Adrenal gland (tissue), 19 donors: ENCODE results near the gene TNFRSF11A. TPM values are rescaled to one million over a fixed set of nuclear protein-coding genes. Genes with fewer than 3 reads are reported as not detected.
A peak's percentile ranks its signal among the peaks of the same experiment; 100 is the strongest.

Source experiments
- DNase-seq, 7 donors: peaks; one replicate each; pipeline ENCODE4 v3.0.0-alpha.2; 2019 to 2020
- H3K27ac ChIP-seq, 5 donors: fragments of 200-600 bp; sonication (generic) in 4 of 5; 1 replicate in 3 of 5; 2 replicates in 2 of 5; pipeline versions ENCODE4 v1.5.1 to v1.8.0; 2016 to 2020; ENCODE audit warnings: mild to moderate bottlenecking in 1 of 5
- H3K27me3 ChIP-seq: fragments of 200-600 bp; 2 replicates; pipeline ENCODE4 v1.8.0; 2021
- H3K36me3 ChIP-seq, 2 donors: fragments of 200-600 bp; replicated peaks in 1 of 2; 1 replicate in 1 of 2; 2 replicates in 1 of 2; pipeline versions ENCODE4 v1.5.1 to v1.8.0; 2018 to 2022
- H3K4me1 ChIP-seq, 2 donors: fragments of 200-600 bp; replicated peaks in 1 of 2; 1 replicate in 1 of 2; 2 replicates in 1 of 2; pipeline versions ENCODE4 v1.5.1 to v1.8.0; 2018 to 2021
- H3K4me3 ChIP-seq, 4 donors: fragments of 200-600 bp; sonication (generic) in 3 of 4; one replicate each; pipeline ENCODE4 v1.5.1; 2016 to 2018
- H3K9me3 ChIP-seq, 3 donors: fragments of 200-600 bp; sonication (generic) in 1 of 3; replicated peaks in 1 of 3; 1 replicate in 2 of 3; 2 replicates in 1 of 3; pipeline versions ENCODE4 v1.5.1 to v1.8.0; 2016 to 2021
- CTCF ChIP-seq, 6 experiments: fragments of 450-650 bp in 4 of 6; fragments of 200-600 bp in 2 of 6; sonication (generic) in 1 of 6; IDR thresholded peaks; 1 replicate in 5 of 6; 2 replicates in 1 of 6; pipeline versions ENCODE4 v1.5.1 to v1.8.0; 2016 to 2021; ENCODE audit warnings: antibody characterized with exemption in 6 of 6, mild to moderate bottlenecking in 2 of 6, moderate library complexity in 1 of 6
- POLR2A ChIP-seq, 2 donors: fragments of 450-650 bp; IDR thresholded peaks; one replicate each; pipeline ENCODE4 v1.6.1; 2017; ENCODE audit warnings: antibody characterized with exemption in 2 of 2, mild to moderate bottlenecking in 2 of 2, moderate library complexity in 1 of 2
- WGBS, 4 donors: extraction: QIAGEN DNeasy Blood & Tissue Kit in 2 of 4; methylation state at CpG; one replicate each; pipeline versions ENCODE4 v1.1.5 to v1.1.7; 2013 to 2017; 5-methylcytosine and 5-hydroxymethylcytosine counted together
- intact Hi-C, 2 donors: fragments of 100-400 bp; cut with DNase I; formaldehyde crosslinking; loops; one replicate each; pipeline versions ENCODE4 v1.14.1 to v1.15.0; 2022 to 2023
- long read RNA-seq, 10 donors: library from polyadenylated mRNA in 3 of 10; unstranded in 2 of 10; stranded (forward) in 1 of 10; transcript quantifications; one replicate each; pipeline ENCODE4 v2.0.0 and lab custom pipeline, GENCODE V29; 2021 to 2026
- polyA plus RNA-seq, 3 donors: library from polyadenylated mRNA; stranded (reverse); fragments of 200-250 nt in 2 of 3; fragments of 350-450 nt in 1 of 3; fragmentation: Illumina TruSeq in 1 of 3; extraction: RNeasy Lipid Tissue Mini Kit (QIAGEN cat#74804) in 1 of 3; gene quantifications; one replicate each; pipeline ENCODE4 v1.2.3, GENCODE V29; 2013 to 2014
- total RNA-seq, 9 donors: library from RNA; depleted of rRNA in 4 of 9; stranded (reverse); fragments of >200 nt in 4 of 9; fragments of 120-200 nt in 1 of 9; fragmentation: NEBNext Ultra II Directional in 1 of 9; extraction: Animal tissue kit (Norgen Biotek cat#: 25700) in 1 of 9; gene quantifications; one replicate each; pipeline versions ENCODE4 v1.1.0 to v1.2.4, GENCODE V29; 2013 to 2023
- donor health status: healthy with polysubstance abuse.
- donor health status: Bipolar disorder and iron deficiency.
- donor health status: DM: yes; HTN: yes; CAD: no.
- donor health status: DM: no; HTN: no; CAD: no.
- donor health status: DM: no; HTN: no; CAD: no.
- donor health status: DM: yes; HTN: yes; CAD: no.

Gene TNFRSF11A
- total RNA-seq (10 to 100 TPM in 1 of 9 donors, 1 to 10 TPM in 7, under 1 TPM in 1; 0.61 to 15.7 (median 5.4) TPM), polyA plus RNA-seq (1 to 10 TPM; 1.4 to 2.0 (median 1.8) TPM)
- long read RNA-seq, donor 1: 0 reads
- long read RNA-seq, donor 2: 0 reads
- long read RNA-seq, donor 3: 0 reads
- long read RNA-seq, donor 4: 0 reads
- long read RNA-seq, donor 5, partial matches to known transcripts: 3 of 3 reads
- long read RNA-seq, donor 5, other reads (novel, unspliced or antisense): 0 of 3 reads
- long read RNA-seq, donor 6, partial matches to known transcripts: 1 of 1 reads
- long read RNA-seq, donor 6, other reads (novel, unspliced or antisense): 0 of 1 reads
- long read RNA-seq, donor 7, partial matches to known transcripts: 0 of 1 reads
- long read RNA-seq, donor 7, other reads (novel, unspliced or antisense): 0 of 1 reads
- long read RNA-seq, donor 8: 0 reads
- long read RNA-seq, donor 9: 0 reads
- long read RNA-seq, donor 10: 0 reads

GRCh38 chr18:62324917-62325805, at the start of gene TNFRSF11A:
TNFRSF11A (plus strand) TSS chr18:62325310; CDS start chr18:62325353, 43 bp downstream.
- intact Hi-C loops: loop anchor here in 1 of 2 donors (10.0 kb wide), 1 partner anchor 260 kb away; no protein-coding TSS in a partner anchor
- Histone ChIP-seq H3K9me3 (no peaks in the 10 kb centered on the region), H3K27me3 (peaks cover 43% of the 10 kb centered on the region), H3K27ac (no peak within 1 kb of the TSS), H3K4me3 (peak within 1 kb of the TSS in 2 of 4 donors; percentile 10 to 62), H3K4me1 (peaks cover 9 to 19% of the 10 kb centered on the region in 2 donors), H3K36me3 (no peaks in the 10 kb centered on the region)
- TF ChIP-seq POLR2A (IDR thresholded peaks at IDR 0.05): no peak
- TF ChIP-seq CTCF (IDR thresholded peaks at IDR 0.05): peak in 2 of 6 experiments; percentile 25 to 30
- 0 to 2% (median 2%) methylated on average over 17 to 99 of the region's 99 CpGs for WGBS, 4 donors
- DNase-seq: peak in 4 of 7 donors; percentile 37 to 48 (median 41)

GRCh38 chr18:62277045-62277444, 48.1 kb upstream of the TNFRSF11A start:
- peaks cover 10 to 18% of the 10 kb centered on the region in 2 donors for H3K4me1 ChIP-seq
- intact Hi-C loops: no loop called here
- H3K9me3 ChIP-seq: no peaks in the 10 kb centered on the region
- H3K27ac ChIP-seq: no peak overlapping the region
- no peak for DNase-seq
- no peak overlapping the region for H3K4me3 ChIP-seq
- no peaks in the 10 kb centered on the region for H3K27me3 ChIP-seq
- H3K36me3 ChIP-seq: peaks cover 0 to 5% of the 10 kb centered on the region in 2 donors
- 86 to 97% (median 90%) methylated on average over 1 of the region's 1 CpG for WGBS, 4 donors
- TF ChIP-seq CTCF (IDR thresholded peaks at IDR 0.05) (no peak), POLR2A (IDR thresholded peaks at IDR 0.05) (no peak)

GRCh38 chr18:62279561-62279960, 45.5 kb upstream of the TNFRSF11A start:
- peaks cover 13 to 21% of the 10 kb centered on the region in 2 donors for H3K4me1 ChIP-seq
- TF ChIP-seq POLR2A (IDR thresholded peaks at IDR 0.05) (no peak), CTCF (IDR thresholded peaks at IDR 0.05) (no peak)
- WGBS, 4 donors: 68 to 78% (median 74%) methylated on average over 5 of the region's 5 CpGs
- intact Hi-C loops: no loop called here
- no peak overlapping the region for H3K4me3 ChIP-seq
- no peaks in the 10 kb centered on the region for H3K27me3 ChIP-seq
- H3K9me3 ChIP-seq: no peaks in the 10 kb centered on the region
- no peak overlapping the region for H3K27ac ChIP-seq
- no peaks in the 10 kb centered on the region for H3K36me3 ChIP-seq
- DNase-seq: no peak

GRCh38 chr18:62280058-62280457, 45.1 kb upstream of the TNFRSF11A start:
- Histone ChIP-seq H3K27ac (no peak overlapping the region), H3K27me3 (no peaks in the 10 kb centered on the region), H3K4me3 (no peak overlapping the region), H3K36me3 (no peaks in the 10 kb centered on the region), H3K4me1 (peaks cover 13 to 21% of the 10 kb centered on the region in 2 donors), H3K9me3 (no peaks in the 10 kb centered on the region)
- no peak for DNase-seq
- TF ChIP-seq POLR2A (IDR thresholded peaks at IDR 0.05): no peak
- TF ChIP-seq CTCF (IDR thresholded peaks at IDR 0.05): no peak
- intact Hi-C loops: no loop called here
- 87 to 99% (median 94%) methylated on average over 6 of the region's 6 CpGs for WGBS, 4 donors
